DMS53 (cell line): ENCODE measurements around the gene APOC4.
"Not testable (repeated sequence)": the region's sequence is repeated elsewhere in the genome, so short reads cannot be mapped to it uniquely, and the experiment has no call there.

ENCODE experiments used
- DNase-seq: peaks from one replicate; lab custom pipeline; 2025; lab: John Stamatoyannopoulos, UW

APOC4 gene

DNA sequence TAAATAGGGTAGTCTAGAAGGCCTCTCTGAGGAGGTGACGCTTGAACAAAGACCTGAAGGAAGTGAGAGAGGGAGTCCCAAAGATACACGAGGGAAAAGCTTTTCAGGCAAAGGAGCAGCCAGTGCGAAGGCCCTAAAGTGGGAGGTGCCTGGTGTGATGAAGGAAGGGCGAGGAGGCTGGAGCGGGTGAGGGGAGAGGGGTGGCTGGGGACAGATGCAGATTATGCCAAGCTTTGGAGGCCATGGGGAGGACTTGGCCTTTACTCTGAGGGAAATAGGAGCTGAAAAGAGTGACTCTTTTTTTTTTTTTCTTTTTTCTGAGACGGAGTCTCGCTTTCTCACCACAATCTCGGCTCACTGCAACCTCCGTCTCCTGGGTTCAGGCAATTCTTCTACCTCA is 16.1 kb downstream of the APOC4 start:
- no peak for DNase-seq

DNA sequence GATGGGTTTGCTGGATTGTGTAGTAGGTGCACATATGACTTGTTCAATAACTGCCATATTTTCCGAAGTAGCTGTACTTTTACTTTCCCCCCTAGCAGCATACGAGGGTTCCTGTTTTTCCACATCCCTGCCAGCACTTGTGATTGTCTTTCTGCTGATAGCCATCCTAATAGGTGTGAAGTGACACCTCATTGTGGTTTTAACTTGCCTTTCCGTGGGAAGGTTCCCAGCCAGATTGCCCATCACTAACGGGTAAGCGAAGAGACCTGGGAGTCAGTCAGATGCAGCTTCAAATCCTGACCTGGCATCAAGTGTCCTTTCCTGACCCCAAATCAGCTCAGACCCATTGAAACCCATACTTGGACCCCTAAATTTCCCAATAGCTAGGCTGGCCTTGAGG is 17.7 kb downstream of the APOC4 start:
- no peak for DNase-seq

DNA sequence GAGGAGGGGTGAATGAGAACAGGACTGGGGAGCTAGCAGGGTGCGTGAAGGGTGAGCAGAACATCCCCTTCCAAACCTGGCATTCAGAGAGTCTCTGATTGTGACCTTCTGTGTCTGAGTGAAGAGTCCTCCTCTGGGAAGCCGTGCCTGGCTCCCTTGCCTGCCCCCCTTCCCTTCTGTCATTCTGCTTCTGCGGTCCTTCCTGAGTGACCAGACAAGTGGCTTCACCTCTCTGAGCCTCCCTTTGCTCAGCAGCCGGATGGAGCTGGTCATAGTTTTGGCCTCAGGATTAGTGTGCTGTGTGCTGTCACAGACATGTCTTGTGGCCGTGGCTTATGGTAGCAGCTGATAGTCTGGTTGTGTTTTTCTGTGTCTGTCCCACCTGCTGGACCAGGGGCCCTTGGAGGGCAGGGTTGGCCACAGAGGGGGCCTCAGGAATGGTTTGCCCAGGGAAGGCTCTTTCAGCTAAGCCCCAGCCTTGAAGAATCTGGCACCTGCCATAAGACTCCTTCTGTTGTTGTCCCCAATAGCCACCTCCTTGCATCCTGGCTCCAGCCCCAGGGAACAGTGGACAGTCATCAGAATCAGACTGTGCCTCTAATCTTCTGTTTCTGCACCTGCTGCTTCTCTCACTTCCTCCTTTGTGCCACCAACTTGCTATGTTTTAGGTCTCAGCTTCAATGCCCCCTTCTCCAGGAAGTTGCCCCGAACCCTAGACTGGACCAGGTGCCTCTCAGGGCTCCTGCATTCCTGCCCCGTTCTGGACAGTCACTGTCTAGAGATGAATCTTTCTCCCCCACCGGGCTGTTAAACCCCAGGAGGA is 19.1 kb downstream of the APOC4 start:
- DNase-seq, result no peak

DNA sequence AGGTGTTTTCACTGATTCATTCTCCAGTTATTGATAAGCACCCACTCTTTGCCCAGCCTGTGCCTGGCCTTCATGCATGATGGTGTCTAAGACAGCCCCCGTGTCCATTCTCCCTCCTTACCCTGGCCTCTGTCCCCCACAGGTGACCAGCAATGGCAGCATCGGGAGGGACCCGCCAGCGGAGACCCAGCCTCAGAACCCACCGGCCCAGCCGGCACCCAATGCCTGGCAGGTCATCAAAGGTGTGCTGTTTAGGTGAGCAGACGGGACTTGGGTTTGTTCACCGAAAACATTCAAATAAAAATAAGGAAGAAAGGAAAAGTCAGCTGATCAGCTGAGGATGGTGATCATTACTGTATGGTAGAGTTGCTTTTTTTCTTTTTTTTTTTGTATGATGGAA is 19.8 kb downstream of the APOC4 start:
- no peak for DNase-seq

DNA sequence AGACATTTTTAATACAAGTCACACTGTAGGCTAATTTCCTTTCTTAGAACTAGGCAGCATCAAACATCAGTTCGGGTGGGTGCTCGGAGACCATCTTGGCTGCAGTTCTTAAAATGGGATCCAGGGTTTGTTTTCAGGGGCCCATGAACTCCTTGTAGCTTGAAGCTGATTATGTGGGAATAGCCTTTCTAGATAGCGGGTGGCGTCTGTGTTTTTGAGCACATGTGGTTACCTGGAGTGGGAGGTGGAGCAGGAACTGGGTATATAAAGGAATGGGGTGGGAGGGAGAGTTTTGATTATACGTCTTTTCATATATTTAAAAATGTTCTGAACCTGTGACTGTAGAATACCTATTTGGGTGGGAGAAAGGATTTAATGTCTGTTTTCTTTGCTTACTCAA is 26.1 kb downstream of the APOC4 start:
- DNase-seq, result no peak

DNA sequence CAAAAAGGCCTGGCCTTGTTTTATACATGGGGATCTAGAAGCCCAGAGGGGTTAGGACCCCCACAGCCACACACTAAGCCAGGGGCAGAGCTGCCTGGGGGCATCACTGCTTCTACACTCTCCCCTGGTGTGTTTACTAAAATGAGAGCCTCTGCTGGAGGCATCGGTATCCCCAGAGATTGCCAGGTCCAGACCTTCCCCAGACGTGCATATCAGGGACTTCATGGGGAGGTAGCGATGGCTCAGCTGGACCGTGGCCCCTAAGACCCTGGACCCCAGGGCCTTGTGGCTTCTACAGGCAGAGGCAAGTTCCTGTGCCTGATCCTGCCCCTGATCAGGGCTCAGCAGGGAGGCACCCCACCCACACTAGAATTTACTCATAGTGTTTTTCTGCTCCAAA is 26.6 kb downstream of the APOC4 start:
- no peak for DNase-seq

DNA sequence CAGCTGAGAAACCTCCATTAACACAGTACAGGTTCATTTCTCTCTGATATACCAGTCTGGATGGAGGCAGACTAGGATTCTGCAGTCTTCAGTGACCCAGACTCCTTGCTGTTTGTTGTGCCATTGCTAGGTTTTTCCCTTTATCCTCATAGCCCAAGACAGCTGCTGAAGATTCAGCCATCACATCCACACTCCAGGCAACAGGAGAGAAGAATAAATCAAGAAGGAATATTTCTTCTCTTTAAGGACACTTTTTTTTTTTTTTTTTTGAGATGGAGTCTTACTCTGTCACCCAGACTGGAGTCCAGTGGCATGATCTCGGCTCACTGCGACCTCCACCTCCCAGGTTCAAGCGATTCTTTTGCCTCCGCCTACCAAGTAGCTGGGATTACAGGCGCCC is 27.4 kb downstream of the APOC4 start:
- no peak for DNase-seq

DNA sequence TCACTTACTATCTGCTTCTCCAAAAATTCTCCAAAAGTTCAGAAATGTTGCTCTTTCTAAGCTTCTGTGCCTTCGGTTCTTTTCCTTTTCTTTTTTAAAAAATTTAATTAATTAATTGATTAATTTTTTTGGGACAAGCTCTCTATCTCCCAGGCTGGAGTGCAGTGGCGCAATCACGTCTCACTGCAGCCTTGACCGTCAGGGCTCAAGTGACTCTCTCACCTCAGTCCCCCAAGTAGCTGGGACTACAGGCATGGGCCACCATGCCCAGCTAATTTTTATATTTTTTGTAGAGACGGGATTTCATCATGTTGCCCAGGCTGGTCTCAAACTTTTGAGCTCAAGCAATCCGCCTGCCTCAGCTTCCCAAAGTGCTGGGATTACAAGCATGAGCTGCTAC is 29.4 kb downstream of the APOC4 start:
- not testable (repeated sequence) for DNase-seq

DNA sequence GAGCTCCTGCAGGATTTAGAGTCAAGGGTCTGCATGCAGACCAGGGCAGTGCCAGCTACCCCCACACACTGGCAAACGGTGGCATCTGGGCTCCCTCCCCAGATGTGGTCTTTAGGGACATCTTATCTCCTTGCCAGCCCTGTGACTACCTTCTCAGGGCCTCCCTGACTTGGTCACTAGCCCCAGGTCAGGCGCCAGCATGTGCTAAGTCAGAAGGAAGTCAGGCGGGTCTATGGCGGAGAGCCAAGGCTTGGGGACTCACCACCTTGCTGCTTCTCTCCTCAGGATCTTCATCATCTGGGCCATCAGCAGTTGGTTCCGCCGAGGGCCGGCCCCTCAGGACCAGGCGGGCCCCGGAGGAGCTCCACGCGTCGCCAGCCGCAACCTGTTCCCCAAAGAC is 30.8 kb downstream of the APOC4 start:
- DNase-seq, result no peak

DNA sequence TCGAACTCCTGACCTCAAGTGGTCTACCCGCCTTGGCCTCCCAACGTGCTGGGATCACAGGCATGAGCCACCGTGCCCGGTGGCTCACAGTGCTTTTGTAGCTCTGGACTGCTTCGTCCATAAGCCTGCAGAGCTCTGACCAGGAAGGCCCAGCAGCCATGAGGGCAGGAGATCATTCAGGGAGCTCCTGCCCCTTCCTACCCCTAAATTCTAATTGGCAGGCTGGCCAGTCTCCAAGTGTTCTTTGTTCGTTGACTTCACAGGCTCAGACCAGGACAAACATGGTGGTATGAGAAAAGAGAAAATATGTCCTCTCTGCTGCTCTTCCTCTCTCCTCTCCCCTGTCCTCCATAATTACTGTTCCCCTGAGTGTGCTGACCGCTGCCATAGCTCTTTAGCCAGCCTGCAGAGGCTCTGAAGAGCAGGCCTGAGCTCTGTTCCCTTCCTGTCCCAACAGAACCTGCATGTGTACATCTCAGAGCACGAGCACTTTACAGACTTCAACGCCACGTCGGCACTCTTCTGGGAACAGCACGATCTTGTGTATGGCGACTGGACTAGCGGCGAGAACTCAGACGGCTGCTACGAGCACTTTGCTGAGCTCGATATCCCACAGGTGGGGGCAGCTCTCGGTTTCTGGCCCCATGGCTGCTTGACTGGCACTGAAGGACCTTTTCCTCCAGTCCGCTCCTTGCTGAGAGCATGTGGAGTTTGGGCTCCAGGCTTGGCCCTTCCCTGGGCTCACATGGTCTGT is 32.1 kb downstream of the APOC4 start:
- DNase-seq, result no peak

DNA sequence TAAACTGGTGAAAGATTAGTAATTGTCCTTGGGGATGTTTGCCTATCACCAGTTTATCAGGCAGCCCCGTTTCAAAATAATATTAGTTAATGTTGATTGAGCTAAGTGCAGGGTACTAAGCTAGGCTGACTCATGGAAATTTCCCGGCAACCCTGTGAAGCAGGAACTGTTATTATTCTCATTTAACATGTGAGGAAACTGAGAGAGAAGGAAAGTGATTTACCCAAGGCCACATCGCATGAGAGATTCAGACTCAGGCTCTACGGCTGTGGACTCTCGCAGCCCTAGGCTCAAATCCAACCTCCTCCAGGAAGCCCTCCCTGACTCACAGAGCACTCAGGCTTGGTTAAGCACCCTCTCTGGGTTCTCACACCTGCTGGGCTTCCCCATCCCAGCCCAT is 32.8 kb downstream of the APOC4 start:
- DNase-seq, result no peak

DNA sequence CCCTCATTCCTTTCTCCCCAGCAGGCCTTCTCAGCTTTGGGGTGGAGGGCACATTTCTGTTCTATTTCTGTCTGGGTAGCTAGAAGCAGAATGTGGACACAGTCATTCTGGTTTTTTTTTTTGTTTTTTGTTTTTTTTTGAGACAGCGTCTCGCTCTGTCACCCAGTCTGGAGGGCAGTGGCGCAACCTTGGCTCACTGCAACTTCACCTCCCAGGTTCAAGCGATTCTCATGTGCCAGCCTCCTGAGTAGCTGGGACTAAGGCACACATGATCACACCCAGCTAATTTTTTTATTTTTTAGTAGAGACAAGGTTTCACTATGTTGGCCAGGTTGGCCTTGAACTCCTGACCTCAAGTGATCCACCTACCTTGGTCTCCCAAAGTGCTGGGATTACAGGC is 33.4 kb downstream of the APOC4 start:
- no peak for DNase-seq

DNA sequence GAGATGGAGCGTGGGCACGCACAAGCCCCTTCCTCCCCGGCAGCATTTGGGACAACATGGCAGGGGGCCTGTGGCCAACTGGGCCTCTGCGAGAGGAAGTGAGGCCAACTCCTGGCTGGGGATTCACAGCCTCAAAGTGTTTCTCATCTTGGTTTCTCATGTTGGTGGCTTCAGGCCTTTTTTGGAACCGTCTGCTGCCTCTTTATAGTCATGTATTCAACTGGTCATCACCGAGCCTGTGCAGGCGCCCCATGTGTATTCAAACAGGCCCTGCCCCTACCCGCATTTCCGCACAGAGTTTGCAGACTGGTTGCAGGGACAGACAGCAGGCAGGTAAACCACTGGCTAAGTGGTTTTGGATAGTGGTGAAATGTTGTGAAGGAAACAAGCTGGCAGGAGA is 42.0 kb downstream of the APOC4 start:
- no peak for DNase-seq

DNA sequence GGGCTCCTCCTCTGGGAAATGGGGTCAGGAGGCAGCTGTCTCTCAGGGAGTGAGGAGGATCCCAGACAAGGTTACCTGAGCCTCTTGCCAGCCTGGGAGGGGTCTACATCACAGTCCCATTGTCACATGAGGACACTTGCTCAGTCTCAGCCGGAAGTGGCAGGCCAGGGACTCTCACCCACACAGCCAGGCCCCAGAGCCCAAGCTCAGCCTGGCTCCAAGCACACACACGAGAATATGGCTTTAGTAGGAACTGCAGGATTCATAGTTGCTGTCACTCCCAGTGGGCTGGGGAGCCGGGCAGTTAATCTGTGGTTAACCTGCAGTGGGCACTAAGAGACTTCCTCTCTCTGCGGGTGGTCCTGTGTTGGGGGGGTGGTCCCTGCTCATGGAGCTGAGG is 43.4 kb downstream of the APOC4 start:
- DNase-seq, result no peak

DNA sequence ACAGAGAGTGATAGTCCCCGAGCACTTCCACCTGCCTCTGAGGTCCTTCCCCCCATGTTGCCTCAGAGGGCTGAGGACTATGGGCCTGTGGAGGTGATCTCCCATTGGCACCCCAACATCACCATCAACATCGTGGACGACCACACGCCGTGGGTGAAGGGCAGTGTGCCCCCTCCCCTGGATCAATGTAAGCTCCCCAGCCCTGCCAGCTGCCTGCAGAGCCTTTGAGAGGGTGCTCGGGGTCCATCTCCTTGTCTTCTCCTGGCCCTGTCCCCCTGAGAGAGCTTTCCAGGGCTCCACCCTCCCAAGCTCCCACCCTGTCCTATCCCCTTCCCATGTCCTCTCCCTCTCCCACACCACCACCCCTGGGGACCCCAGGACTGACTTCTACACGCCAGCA is 44.4 kb downstream of the APOC4 start:
- DNase-seq, result no peak

DNA sequence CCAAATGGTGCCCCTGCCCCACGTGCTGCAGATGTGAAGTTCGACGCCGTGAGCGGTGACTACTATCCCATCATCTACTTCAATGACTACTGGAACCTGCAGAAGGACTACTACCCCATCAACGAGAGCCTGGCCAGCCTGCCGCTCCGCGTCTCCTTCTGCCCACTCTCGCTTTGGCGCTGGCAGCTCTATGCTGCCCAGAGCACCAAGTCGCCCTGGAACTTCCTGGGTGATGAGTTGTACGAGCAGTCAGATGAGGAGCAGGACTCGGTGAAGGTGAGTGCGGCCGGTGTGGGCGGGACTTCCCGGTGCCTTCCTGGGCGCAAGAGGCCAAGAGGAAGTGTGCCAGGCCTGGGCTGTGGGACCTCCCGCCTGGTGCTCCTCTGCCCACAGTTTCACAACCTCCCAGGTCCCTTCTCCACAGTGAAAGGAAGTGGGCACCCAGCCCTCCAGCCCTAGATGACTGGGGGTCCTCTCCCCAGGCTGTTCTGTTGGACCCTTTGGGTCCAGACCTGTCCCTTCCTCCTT is 45.2 kb downstream of the APOC4 start:
- no peak for DNase-seq

DNA sequence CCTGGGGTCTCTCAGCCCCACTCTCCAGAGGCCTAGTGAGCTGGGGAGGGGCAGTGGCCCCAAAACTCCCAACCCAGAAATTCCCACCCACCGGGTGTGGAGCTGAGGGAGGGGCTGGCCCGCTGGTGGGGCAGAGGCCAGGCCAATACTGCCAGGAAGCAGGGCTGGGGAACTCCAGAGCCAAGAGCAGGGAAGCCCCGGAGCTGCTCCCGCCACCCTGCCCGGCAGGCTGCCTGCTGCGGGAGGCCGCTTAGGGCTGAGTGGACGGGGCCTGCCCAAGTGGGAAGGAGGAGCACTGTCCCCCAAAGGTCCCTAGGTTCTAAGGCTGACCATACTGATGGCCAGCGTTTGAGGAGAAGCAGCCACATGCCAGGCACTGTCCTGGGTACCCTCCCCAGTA is 46.2 kb downstream of the APOC4 start:
- DNase-seq, result no peak

DNA sequence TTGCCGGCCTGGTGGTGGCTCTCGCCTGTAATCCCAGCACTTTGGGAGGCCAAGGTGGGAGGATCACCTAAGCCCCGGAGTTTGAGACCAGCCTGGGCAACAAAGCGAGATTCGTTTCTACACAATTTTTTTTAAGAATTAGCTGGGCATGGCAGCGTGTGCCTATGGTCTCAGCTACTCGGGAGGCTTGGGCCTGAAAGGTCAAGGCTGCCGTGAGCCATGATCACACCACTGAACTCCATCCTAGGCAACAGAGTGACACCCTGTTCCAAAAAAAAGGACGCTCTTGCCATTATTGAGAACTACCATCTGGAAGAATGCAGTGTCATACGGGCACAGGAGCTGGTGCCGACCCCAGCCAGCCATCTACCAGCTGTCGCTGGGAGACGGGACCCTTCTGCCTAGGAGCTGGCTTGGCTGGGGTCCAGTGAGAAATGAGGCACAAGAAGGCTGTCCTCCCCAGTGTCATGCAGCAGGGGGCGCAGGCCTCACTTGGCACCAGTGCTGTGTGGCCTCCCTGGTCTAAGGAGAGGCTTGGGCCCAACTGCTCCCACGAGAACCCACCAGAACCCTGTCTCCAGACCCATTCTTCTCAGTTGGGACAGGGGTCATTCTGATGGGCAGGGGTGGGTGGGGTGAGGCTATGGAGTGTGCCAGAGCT is 47.0 kb downstream of the APOC4 start:
- peak; percentile 68 for DNase-seq

DNA sequence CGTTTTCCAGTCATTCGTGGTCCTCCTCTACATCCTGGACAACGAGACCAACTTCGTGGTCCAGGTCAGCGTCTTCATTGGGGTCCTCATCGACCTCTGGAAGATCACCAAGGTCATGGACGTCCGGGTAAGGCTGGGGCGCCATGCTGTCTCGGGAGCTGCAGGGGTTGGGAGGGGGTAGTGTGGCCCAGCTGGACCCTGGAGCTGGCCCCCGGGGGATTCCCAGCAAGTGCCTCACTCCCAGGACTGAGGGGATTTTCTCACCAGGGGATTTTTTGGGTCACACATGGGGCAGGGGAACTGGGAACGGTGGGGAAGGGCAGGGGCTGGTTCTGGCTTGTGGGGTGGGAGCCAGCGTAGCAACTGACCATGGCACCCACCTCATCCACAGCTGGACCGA is 48.4 kb downstream of the APOC4 start:
- DNase-seq, result no peak

DNA sequence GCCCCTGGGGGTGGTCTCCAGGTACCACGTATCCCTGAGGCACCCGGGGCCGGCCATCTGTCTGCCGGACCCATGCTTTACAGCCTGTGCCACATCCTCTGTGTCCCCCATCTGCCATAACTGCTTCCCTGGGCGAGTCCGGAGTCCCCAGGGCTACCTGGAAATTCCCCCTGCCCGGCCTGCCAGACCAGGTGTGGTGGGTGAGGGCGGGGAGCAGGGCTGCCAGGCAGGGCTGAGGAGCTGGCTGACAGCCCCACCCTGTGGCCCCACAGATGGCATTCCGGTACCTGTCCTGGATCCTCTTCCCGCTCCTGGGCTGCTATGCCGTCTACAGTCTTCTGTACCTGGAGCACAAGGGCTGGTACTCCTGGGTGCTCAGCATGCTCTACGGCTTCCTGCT is 48.9 kb downstream of the APOC4 start:
- no peak for DNase-seq

DNA sequence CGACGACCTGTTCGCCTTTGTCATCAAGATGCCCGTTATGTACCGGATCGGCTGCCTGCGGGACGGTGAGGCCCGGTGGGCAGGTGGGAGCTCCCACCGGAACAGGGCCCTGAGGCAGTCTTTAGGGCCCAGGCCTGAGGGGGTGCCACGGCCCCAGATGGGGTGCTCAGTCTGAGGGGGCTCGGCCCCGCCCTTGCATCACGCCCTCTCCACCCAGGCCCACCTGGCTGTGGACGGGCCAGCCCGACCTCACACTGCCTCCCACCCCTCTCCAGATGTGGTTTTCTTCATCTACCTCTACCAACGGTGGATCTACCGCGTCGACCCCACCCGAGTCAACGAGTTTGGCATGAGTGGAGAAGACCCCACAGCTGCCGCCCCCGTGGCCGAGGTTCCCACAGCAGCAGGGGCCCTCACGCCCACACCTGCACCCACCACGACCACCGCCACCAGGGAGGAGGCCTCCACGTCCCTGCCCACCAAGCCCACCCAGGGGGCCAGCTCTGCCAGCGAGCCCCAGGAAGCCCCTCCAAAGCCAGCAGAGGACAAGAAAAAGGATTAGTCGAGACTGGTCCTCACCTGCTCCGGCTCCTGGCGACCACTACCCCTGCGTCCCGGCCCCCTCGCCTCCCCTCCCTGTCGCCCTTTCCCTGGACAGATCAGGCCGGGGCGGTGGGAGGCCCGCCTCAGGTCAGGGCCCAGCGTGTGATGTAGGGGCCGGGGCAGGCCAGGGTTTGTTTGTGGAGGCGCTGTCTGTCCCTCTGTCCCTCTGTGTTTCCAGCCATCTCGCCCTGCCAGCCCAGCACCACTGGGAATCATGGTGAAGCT is 50.5 kb downstream of the APOC4 start:
- no peak for DNase-seq

DNA sequence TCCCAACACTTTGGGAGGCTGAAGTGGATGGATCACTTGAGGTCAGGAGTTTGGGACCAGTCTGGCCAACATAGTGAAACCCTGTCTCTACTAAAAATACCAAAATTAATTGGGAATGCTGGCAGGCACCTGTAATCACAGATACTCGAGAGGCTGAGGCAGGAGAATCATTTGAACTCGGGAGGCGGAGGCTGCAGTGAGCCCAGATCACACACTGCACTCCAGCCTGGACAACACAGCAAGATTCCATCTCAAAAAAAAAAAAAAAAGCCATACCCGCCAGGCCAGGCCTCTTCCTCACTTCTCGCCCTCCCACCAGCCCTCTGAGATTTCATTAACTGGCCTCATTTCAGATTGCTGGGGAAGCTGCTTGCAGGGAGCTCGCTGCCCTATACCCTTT is 51.5 kb downstream of the APOC4 start:
- DNase-seq, result no peak
